LNCaP clone FGC (cell line): ENCODE data around the gene PTS.

Experiments used
- DNase-seq: peaks from one replicate; pipeline ENCODE4 v3.0.0-alpha.2; 2011; ENCODE audit warnings: low read depth
- H3K4me3 ChIP-seq: 2 replicates; pipeline ENCODE4 v1.5.1; 2011; ENCODE audit warnings: mild to moderate bottlenecking, low read depth, low read length, control low read depth
- CTCF ChIP-seq: IDR thresholded peaks from 2 replicates; pipeline ENCODE4 v1.5.1; 2012; ENCODE audit warnings: mild to moderate bottlenecking; ENCODE audit not compliant: control insufficient read depth, insufficient read depth; ENCODE audit errors: extremely low read depth

The PTS gene

GRCh38 chr11:112211536-112211935, 14.7 kb upstream of the PTS start:
- DNase-seq, result no peak
- no peak for TF ChIP-seq CTCF
- no peak overlapping the region for H3K4me3 ChIP-seq

GRCh38 chr11:112212290-112212689, 13.9 kb upstream of the PTS start:
- DNase-seq, result no peak
- H3K4me3 ChIP-seq, result no peak overlapping the region
- TF ChIP-seq CTCF, result no peak

GRCh38 chr11:112212710-112213109, 13.5 kb upstream of the PTS start:
- TF ChIP-seq CTCF, result no peak
- no peak overlapping the region for H3K4me3 ChIP-seq
- no peak for DNase-seq

- no peak for DNase-seq
- no peak overlapping the region for H3K4me3 ChIP-seq
- TF ChIP-seq CTCF, result no peak
These were observed 12.5 kb upstream of the PTS start for GRCh38 chr11:112213753-112214152.

- no peak for DNase-seq
- no peak overlapping the region for H3K4me3 ChIP-seq
- TF ChIP-seq CTCF, result no peak
These were observed 10.6 kb upstream of the PTS start for GRCh38 chr11:112215621-112216020.

- peak; percentile 39 for DNase-seq
- TF ChIP-seq CTCF, result no peak
- H3K4me3 ChIP-seq, result no peak overlapping the region
These were observed 9.6 kb upstream of the PTS start for GRCh38 chr11:112216561-112217105.

DNA sequence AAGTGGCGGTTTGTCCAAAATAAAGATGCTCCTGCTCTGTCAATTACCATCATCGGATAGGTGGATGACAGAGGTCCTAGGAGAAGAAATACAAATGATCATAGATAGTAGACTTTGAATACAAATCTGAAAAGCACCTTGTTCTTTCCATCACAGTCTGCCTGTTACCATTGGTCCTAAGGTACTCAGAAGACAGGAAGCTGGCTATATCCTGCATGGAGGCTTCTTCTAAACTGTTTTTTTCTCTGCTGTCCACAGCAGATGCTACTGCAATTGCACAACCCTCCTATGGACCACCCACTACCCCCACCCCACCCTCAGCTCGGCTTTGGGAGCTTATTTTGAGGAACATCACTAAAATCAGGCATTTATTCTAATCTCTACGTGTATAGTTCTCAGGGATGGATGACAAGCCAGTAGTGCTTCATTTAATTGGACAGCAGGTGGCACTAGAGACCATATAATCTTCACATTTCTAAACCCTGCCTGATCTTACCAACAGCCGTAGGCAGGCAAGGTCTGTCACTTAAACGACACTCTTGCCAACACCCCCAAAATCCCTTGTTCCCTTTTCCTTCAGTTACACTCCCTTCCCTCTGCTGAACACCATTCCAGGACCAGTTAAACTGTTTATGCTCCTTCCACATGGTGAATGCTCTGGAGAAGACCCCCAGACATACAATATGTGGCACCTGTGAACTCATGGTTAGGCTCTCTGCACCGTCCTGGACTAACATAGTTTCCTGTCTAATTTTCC, 6.6 kb upstream of the PTS start:
- TF ChIP-seq CTCF, result peak; percentile 80
- no peak overlapping the region for H3K4me3 ChIP-seq
- peak; percentile 56 for DNase-seq
